Activated CD4-positive, alpha-beta T cell treated with anti-CD3 and anti-CD28 coated beads for 24 hours (primary cell): ENCODE data around the gene KCNIP4.

Experiments used
- DNase-seq, 2 donors: peaks; one replicate each; pipeline ENCODE4 v3.0.0-alpha.2; 2020; ENCODE audit warnings: low read depth in 2 of 2

KCNIP4 gene

DNA sequence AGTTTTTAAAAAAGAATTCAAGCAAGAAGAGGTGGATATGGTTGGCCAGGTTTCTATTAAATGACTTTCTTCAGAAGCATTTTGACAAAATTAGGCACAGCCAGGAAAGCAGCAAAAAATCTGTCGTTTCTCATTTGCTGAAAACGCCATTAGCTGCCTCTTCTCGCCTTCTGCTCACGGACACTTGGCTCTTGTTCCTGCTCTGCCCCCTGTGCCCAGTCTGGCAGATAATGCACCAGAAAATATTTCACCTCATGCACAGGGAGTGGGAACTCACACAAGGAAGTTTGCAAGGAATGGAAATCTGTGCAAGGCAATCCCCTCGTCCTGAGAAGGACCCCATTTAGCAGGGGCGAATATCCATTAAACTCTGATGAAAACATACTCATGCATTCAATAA lies 988.3 kb downstream of the KCNIP4 start:
- no peak for DNase-seq

DNA sequence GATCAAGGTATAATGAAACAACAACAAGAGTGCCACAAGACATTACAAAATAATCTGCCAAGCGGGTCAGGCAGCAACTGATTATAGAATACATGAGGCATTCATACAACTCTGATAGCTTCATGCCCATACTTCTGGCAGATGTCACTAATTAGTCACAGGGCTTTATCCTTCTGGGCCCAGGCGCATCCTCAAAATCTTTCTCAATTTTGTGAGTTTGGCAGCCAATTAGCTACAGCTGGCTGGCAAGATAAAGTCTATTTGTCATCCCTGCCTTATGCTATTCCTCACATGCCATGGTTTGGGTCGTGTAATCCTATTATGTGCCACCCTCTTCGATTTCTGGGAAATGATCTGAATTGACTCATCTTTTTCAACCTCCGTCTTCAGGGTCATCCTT lies 994.0 kb downstream of the KCNIP4 start:
- DNase-seq, result no peak

GRCh38 chr4:20944961-20945360 lies 1003.6 kb downstream of the KCNIP4 start:
- no peak for DNase-seq

- DNase-seq, result no peak
Measured at GRCh38 chr4:20944451-20944850, 1004.1 kb downstream of the KCNIP4 start.

DNA sequence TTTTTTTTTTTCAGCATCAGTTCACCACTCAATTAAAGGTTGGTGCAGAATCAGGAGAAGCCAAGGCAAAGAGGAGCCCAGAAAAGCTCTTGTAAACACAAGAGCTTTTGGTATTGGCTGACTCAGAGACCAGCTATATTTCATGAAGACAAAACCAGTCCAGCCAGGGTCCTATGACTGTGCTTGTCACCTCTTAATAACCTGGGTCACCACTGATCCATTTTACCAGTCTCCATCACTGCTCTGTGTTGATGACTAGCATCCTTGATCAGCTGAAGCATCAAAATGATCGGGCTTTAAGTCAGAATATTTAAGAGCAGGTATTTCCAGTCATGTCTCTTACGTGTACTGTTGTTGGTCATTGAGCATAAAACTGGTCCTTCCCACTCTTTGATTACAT lies 1010.4 kb downstream of the KCNIP4 start:
- DNase-seq, result no peak

- DNase-seq, result no peak
Measured at GRCh38 chr4:20926529-20926928, 1022.0 kb downstream of the KCNIP4 start.

GRCh38 chr4:20925176-20925575 lies 1023.4 kb downstream of the KCNIP4 start:
- no peak for DNase-seq

DNA sequence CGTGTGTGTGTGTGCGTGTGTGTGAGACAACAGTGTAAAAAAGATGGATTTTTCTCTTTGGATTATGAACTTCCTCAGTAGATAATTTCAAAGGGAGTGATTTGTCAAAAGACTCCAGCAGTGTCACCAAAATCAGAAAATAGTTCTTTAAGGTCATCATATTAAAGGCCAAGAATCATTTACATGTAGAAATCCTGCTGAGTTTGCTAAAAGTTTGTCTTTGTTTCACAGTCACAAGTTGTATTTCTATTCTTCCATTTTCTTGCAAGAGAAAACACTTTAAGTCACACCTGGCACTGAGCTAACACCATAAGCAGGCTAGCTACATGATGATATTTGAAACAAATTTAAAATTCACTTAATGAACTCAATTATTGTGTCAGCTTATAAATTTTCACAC lies 1025.6 kb downstream of the KCNIP4 start:
- no peak for DNase-seq

GRCh38 chr4:20916106-20916505 lies 1032.5 kb downstream of the KCNIP4 start:
- DNase-seq, result no peak

- DNase-seq, result no peak
Measured at GRCh38 chr4:20904966-20905365, 1043.6 kb downstream of the KCNIP4 start.

DNA sequence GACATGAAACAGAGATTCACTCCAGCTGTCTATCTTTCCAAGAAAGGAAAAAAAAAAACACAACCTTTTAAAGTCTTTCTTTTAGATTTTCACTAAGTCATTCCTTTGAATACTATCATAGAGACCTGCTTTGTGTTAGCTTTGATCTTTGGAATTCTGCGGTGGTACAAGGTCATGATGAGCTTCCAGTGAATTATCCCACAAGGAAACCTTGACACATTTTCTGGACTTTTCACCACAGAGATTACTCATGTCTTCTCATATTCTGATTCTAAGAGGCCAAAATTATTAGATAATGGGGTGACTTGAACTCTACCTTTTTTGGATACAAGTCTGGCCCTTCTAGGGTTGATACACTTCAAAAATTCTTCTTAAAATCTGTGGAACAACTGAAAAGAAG lies 1046.7 kb downstream of the KCNIP4 start:
- DNase-seq, result no peak

- no peak for DNase-seq
Measured at GRCh38 chr4:20899591-20899990, 1049.0 kb downstream of the KCNIP4 start.

DNA sequence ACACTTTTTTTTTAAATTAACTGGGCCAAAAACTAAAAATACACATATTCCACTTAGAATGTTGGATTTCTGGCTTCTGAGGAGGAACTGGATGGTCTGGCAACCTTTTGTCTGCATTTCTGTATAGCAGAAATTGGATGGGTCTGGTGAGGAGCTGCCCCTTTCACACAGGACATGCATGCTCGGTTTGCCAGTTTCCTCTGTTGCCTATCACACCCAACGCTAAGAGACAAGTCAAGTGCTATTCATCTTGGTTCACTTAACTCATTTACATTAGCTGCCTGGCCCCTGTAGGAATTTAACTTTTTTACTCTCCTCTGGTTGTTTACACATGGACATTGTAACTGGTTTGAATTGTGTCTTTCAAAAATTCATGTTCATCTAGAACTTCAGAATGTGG lies 1052.6 kb downstream of the KCNIP4 start:
- no peak for DNase-seq

GRCh38 chr4:20895208-20895607 lies 1053.4 kb downstream of the KCNIP4 start:
- no peak for DNase-seq

DNA sequence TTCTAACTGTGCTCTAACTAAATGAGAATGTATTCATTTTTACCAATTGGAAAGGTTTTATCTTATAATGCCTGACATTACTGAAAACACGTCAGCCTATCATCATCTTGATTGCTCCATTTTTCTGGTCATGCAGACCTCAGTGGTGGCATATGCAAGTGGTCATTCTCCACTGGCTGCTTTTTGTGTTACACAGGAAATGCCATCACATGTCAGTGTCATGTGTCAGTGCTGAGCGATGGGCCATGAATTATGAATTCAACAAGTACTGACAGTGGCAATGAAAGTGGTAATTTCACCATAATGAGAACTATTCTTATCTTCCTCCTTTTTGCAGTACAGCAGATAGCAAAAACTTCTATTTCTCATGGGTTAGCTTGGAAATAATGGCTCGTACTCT lies 1057.8 kb downstream of the KCNIP4 start:
- DNase-seq, result no peak

GRCh38 chr4:20889901-20890300 lies 1058.7 kb downstream of the KCNIP4 start:
- no peak for DNase-seq

DNA sequence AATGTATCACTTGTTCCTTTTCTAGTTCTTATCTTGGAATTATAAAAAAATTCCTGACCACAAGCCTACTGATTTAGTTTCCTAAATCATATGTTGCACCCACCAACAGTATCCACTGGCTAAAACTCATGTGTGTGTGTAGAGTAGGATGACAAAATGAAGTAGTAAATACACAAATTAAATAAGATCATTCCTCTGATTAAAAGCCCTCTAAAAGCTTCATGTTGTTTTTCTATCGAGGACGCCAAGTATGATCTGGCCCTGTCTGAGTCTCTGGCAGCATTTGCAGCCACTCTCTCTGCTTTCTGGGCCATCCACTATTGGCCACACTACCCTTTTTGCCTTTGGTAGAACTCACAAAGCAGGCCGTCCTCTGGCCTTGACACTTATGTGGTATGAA lies 1064.9 kb downstream of the KCNIP4 start:
- no peak for DNase-seq

DNA sequence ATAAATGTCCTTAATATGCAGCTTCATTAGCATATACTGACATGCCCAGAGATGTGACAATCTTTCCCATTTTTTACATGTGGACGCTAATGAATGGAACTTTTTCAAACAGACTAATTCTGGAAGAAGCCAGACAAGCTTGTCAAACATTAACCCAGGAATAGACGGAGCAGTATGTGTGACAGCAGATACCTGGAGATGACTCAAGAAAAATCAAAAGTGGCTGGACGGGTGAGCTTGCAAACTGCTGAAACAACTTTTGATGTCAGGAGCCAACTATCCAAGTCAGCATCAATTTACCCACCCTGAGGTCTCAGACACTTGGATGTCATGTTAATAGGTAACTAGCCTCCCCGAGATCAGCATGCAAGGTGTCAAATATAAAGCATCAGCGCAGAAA lies 1065.3 kb downstream of the KCNIP4 start:
- no peak for DNase-seq

DNA sequence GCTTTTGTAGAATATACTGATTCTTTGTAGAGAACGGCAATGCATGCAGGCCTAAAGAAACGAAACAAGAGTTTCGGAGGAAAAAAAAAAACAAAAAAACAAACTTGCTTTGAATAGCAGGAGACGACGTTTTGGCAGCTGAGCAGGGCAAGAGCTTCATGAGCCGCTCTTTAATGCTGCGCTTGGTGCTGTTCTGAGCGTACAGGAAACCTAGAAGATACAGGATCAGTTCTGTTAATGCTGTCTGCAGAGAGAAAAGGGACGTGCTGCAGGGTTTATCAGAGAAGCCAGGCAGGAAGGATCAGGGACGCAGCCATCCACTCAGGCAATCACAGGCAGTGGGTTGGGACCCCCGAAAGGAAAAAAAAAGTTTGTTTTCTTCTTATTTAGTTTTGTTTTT lies 1066.1 kb downstream of the KCNIP4 start:
- DNase-seq, result no peak

DNA sequence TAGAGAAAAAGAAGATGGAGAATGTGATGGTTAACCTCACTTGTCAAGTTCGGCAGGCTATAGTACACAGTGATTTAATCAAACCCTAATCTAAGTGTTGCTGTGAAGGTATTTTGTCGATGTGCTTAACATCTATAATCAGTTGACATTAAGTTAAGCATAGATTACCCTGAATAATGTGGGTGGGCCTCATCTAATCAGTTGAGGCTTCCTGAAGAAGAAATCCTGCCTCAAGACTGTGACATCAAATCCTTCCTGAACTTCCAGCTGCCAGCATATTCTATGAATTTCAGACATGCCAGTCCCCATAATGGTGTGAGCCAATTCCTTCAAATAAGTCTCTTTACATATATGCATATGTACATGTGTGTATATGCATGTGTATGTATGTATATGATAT lies 1066.9 kb downstream of the KCNIP4 start:
- no peak for DNase-seq

DNA sequence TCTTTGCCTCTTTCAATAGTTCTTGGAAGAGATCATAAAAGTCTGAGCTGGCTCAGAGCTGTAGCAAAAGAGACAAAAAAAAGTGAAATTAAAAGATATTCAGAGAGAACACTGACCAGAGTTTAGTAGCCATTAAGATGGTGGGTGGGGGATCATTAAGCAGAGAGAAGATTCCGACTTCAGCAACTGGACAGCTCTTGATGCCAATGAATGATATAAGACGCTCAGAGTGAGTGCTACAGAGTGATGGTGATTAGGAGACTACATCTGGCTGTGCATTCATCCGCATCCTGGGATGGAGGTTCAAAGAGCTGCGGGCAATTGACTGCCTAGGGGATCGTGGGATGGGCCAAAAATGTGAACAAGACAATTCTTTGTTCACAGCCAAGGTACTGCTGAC lies 1069.8 kb downstream of the KCNIP4 start:
- DNase-seq, result no peak

DNA sequence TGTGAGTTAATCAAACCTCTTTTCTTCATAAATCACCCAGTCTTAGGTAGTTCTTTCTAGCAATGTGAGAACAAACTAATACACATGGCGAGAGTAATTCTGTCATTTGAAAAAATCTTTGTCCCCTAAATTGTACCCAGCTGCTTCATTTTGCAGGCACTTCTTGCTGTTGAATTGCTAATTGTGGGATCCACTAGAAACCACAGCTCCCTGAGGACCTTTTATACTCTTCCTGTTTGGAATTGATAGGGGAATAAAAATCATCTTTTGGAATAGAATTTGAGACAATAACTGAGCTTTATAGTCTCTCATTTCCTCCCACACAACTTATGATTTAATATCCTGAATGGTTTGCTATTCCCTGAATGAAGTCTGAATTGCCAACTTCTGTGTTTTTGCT lies 1078.1 kb downstream of the KCNIP4 start:
- DNase-seq, result no peak

DNA sequence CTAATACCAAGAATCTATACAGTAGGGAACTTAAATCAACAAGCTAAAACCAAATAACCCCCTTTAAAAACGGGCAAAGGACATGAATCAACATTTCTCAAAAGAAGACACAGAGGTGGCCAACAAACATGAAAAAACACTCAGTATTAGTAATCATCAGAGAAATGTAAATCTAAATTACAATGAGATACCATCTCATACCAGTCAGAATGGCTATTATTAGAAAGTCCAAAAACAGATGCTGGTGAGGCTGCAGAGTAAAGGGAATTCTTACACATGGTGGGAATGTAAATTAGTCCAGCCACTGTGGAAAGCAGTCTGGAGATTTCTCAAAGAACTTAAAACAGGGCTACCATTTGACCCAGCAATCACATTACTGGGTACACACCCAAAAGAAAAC lies 1080.5 kb downstream of the KCNIP4 start:
- DNase-seq, result no peak

DNA sequence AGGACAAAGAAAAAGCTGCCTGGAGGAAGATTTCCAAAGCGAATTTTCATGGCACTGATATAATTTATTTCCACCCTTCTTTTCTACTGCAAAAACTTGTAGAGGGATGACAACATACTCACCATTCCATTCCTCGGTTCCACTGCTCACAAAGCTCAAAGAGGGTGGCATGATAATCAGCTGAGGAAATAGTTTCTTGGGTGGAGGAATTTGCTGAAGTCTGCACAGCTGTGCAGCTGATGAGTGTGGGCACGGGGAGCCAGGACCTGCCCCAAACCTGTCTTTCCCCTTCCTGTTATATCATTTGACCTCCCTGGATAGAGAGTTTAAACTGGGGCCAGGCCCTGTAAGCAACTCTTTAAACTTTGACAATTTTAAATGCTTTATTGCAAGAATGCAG lies 1087.7 kb downstream of the KCNIP4 start:
- no peak for DNase-seq
